LHCN-M2 (cell line): Measurements from ENCODE around the gene CBX2. TPM values are rescaled to one million over a fixed set of nuclear protein-coding genes. Genes with fewer than 3 reads are reported as not detected.
A peak's percentile ranks its signal among the peaks of the same experiment; 100 is the strongest.

Experiments
- DNase-seq: peaks from one replicate; pipeline ENCODE4 v3.0.0-alpha.2; 2012; ENCODE audit warnings: low read depth
- total RNA-seq: library from RNA; depleted of rRNA; stranded (reverse); fragments of >200 nt; gene quantifications from 2 replicates; pipeline ENCODE4 v1.2.3, GENCODE V29; 2014

CBX2 gene
- total RNA-seq, 1 experiment from 2014 or later: 6.7 TPM

DNA sequence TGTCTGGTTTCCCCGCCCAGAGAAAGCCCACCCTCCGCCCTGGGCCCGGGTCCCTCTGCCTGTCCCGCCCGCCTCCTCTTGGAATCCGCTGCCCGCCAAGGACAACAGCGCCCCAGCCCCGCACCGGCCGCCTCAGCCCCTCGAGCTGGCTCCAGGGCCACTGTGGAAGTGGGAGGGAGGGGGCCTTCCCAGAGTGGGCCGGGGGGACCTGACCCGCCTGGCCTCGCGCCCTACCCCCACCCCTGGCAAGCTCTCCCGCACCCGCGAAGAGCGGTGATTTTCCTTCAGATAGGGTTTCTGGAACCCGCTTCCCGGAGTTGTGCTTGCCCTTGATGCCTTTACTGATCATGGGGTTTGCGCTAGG, 21.2 kb downstream of the CBX2 start:
- no peak for DNase-seq

DNA sequence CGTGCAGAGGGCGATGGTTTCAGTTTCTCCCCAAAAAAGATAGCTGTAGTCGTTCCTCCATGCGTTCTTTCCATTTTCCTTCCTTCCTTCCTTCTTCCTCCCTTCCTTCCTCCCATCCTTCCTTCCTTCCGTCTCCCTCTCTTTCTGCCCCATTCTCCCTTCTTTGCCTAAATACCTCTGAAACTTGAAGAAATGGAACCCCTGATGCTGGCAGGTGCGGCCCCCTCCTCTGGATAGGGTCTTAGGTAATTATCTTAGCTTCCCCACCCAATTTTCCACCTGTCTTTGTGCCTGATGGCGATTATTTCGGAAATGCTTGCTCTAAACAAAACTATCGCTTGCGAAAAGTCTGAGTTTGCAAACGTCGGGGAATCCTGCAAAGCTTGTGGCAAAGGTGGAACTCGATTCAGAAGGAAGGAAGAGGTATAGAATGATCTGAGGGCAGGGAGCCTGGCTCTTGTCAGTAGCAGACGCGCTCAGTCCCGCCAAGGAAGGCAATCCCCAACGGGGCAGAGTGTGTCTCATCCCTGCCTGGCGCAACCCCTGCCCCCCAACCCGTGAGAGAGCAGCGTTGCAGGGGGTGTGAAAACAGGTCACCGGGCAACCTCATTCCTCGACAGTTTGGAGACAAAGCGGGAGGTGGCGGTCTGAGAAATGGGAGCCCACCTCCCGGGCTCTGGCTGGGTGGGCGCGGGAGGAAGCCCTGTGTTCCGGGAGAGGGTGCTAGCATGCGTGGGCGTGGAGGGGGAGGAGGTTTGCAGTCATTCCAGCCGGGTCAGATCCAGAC, 21.8 kb downstream of the CBX2 start:
- DNase-seq: no peak

DNA sequence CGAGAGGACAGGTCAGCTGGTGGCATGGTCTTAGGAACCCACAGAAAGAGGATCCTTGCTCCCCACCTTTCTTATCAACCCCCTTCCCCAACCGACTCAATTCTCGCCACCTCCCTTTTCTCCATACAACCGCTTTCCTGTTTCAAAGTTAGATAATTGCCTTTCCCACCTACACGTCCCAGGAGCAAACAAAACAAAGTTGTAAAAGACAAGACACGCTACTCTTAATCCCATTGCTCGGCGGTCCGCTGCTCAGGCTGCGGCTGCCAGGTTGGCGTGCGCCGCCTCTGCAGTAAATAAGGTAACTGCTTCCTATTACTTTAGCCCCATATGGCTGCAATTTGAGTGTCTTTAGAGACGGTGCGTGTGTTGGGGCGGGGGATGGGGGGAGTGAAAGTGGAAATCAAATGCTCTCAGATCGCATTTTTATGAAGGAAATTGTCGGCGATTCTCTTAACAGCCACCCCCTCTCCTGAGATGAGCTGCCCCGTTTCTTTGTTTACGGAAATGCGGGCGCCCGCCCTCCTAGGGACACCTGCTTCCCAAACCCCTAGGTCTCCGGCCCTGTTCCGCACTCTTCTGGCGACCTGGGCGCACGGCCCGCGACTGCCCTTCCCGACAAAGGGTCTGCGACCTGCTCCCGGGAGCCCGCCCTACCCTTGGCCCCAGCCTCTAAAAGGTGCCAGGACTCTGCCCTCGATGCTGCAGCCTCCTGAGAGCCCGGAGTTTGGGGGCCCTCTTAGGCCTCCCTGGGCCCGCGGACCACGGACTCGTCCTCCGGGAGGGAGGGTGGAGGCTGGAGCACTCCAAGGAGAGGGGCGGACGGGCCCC, 22.6 kb downstream of the CBX2 start:
- peak; percentile 35 for DNase-seq

DNA sequence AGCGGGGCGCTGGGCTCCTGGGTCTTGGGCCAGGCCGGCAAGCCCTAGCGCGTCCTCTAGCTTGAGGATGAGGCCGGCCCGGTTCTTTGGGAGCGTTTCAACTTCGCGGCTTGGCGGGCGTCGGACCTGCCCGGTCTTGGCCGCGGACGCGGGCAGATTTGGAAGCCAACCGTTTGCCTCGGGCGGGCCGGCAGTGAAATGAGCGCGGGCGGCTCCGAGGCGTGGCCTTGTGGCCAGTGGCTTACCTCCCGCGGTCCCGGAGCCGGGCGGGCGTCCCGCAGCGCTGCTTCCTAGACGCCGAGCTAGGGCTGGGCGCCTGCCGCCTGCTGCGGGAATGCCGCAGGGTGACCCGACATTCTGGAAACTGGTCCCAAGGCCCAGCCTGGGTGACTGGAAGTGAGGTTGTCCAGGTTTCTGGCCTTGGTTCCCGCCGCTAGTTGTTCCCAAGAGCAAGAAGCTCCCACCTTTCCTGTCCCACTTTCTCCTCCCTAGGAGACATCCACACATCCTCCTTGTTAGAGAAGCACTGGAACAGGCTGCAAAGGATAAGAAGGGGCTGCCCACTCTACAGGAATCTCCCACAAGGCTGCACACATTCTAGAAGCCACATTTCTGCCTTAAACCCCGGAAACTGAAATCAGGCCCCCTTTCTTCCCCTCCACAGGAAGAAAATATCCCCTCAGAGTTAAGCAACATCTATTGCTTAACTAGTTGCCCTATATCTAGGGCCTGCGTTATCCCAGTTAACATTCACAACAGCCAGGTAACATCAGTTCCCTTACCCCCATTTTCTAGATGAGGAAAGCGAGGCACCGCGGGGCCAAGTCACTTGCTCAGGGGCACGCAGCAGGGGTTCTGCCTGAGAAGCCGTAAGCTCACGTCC, 23.4 kb downstream of the CBX2 start:
- DNase-seq: no peak

GRCh38 chr17:79802039-79802735, 24.2 kb downstream of the CBX2 start:
- DNase-seq: no peak

DNA sequence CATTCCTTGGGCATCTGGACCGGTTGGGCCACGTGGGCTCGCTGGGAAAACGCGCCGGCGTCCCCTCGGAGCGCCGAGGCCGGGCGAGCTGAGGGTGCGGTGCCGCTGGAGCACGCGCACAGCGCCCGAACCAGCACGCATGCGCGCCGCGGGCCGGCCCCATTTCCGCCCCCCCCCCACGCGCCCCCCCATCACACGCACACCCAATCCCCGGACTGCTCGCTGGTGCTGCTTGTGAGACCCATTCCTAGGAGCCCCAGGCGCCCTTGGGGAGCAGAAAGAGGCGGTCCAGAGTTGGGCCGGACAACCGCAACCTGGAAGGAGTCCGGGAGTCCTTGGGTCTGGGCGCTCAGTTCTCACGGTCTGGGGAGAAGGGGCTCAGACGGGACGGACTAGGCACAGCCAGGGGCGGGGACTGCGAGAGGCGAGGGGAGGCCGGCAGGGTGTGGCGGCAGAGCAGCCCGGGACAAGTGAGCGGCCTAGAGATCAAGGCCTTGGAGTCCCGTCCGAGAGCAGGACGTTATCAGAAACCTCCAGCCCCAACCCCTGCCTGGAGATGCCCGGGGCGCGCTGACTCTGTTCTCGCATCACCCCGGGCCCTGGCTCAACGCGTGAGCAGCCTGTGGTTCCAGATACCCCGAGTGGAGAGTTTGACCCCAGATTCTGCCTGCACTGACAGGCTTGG, 24.9 kb downstream of the CBX2 start:
- DNase-seq: no peak

DNA sequence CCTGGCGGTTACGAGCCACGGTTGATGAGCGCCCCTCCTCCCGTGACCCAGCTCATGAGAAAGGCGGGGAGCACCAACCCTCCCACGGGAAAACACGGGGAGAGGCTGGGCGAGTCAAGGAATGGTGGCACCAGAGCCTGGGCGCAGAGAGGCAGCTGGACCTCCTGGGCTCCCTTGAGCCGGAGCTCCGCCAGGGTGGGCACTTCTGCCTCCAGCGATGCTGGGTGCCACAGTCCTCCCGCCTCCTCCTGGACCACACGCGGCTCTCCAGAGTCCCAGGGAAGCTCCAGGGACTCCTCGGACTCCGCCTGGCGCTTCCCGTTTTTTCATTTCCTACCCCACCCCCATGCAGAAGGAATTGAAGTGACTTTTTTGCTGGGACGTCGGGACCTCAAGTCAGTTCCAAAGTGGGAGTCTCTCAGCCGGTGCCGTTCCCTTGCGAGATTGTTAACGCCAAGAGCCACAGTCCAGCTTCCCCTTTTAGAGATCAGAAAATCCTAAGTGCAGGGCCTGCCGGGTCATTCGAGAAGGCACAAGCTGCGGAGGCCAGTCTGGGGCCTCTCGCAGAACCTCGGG, 25.6 kb downstream of the CBX2 start:
- DNase-seq: no peak

GRCh38 chr17:79803997-79804855, 26.3 kb downstream of the CBX2 start:
- DNase-seq: no peak

DNA sequence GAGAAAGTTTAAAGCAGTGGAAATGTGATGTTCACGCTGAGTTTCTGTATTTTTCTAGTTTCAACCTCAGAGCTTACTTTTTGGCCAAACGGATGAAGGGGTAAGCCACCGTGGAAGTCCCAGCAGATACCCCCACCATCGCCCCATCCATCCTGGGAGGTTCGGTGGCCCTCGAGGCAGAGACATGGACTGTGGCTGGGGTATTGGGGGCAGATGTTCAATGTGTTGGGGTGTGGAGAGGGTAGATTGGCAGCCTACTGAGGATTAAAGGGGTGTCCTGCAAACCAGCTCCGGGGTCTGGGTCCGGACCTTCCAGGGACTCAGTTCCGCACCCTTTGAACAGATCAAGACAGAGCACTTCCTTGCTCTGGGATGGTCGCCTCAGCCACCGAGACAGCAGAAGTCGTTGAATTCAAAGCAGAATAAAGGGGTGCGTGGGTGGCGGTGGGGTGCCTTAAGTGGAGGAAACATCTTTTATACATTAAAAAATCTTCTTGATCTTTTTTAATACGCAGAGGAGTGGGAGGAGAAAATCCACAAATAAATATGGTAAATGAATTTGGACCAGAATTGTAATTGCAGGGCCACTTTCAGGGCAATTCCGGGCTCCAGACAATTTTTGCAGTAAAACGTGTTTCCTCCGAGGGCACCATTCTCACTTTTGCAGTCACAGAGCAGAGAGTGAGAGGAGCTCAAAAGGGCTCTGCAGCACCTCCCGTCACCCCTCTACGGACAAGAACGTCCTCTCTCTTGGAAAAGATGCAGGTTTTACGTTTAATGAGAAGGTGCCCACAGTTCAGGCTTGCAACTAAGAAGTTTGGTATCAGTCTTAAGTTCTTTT, 27.1 kb downstream of the CBX2 start:
- DNase-seq: no peak

- no peak for DNase-seq
Observed at GRCh38 chr17:79806446-79806760, 28.5 kb downstream of the CBX2 start.

DNA sequence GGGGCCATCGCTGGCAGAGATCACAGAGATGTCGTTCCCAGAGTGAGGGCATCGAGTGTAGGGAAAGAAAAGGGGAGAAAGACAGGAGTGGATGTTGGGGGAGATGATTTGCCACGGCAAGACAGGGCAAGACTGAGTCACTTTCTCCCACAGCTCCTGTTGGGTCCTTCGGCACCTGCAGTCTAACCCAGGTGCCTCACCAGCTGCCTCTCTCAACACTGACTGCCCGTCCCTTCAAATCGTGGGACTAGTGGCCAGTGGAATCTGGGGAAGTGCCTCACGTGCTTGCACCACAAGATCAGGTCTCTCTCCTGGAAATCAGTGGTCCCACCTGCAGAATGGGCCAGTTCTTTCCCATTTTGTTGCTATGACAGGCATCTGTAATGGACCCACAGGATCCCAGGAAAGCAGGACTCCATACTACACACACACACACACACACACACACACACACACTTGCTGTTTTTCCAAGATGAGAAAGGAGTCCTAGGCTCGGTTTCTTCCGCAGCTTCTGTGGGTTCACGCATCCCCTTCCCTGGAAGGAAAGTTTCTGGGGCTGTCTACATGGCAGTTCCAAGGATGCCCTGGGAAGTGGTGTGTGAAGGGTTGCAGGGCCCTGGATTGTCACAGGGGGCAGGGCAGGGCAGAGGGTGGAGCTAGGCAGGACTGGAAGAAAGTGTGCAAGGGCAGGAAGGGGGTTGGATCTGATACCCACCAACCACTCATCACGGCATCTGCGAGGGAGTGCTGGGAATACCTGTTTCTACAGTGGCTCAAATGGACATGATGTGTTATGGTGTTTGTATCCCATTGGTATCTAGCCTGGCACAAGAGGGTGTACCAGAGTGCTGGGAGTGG, 29.1 kb downstream of the CBX2 start:
- no peak for DNase-seq

DNA sequence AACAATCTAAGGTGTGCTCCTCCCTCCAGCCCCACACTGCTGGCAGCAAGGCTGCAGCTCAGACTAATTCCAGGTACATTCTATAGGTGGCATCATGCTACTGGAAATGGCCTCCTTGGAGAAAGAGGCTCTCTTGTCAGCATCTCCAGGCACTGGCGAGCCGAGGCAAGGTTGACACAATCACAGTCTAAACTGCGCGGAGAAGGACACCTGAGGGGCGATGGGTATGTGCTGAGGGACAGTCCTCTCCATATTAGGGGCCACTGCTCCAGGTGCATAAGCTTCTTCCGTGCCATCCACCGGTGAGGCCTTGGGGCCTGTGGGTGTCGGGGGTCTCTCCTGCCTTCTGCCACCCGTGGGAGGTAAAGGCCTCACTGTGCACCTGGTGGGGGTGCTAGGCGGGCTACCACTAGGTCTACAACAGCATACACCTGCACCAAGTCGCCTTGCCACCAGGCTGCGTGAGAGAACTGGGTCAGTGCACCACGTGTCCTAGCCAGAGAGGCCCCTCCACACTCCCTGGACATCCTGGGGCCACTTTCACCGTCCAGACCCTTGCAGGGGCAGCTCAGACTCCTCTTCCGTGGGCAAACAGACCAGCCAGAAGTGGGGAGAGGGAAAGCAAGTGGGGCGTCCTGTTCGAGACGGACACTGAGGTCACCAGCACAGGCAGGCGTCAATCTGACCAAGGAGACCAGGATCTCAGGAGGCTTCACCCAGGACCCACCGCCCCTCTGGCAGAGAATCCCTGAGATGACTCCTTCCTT, 31.0 kb downstream of the CBX2 start:
- no peak for DNase-seq

DNA sequence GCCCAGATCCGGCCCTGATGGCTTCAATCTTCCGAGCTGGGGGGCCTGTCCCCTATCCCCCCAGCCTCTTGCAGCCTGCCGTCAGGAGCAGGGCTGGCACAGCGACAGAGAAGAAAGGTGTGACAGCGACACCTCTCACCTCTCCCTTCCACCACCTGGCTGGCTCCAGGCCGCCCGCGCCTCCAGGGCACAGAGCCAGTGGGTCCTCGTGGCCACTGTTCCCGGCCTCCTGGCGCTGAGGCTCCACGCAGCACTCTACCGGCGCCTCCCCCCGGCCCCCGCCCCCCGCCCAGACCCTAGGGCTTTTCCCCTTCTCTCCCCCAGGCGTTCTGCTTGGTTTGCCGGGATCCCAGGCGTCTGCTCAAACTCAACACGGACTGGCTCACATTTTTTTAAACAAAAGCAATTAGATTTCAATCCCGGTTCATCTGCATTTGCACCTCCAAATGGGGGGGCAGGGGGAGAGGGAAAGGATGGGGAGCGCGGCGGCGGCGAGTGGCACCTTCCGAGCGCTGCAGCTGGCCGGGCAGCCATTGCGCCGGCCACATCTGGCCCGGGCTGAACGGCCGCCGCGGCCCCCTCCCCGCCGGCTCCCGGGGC, 31.7 kb downstream of the CBX2 start:
- DNase-seq: no peak

DNA sequence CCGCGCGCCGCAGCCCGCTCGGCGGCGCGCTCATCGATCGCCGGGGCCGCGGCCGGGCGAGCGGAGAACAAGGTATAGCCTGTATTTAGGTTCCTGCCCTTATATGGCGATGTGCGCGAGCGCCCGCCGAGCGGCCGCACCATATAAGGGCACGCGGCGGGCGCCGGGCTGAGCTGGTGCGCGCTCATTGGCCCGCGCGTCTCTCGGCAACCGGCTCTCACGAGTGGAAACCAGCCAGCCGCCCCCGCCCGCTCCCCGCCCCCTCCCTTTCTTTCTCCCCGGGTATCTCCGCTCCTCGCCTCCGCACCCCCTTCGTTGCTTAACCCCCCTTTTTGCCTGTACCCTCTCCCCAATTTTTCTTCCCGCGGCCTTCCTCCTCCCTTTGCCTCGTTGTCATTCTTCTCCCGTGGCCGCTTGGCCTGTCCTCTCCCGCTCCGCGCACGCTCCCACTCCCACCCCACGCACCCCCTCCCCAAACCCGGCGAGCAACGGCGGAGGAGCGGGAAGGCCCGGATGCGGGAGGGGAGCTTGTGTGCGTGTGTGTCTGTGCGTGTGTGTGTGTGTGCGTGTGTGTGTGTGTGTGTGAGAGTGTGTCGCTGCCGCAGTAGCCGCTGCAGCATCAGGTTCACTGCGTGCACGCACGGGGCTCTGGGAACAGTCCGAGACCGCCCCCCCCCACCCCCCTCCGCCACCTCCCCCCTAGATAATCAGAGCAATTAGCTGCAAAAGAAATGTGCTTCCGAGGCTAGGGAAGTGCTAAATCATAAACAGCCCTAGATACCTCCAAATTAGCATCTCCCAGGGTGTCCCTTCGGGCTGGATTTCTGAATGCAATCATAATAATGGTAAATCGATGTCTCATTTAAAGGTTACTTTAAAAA, 32.4 kb downstream of the CBX2 start:
- peak; percentile 40 for DNase-seq
